DMS114 treated with DMSO at 0.1 percent for 48 hours (cell line): ENCODE results near the gene DEFB108B.
"Not testable (repeated sequence)": the region's sequence is repeated elsewhere in the genome, so short reads cannot be mapped to it uniquely, and the experiment has no call there.

ENCODE experiments used
- DNase-seq: peaks from one replicate; lab custom pipeline; 2025; ENCODE audit not compliant: unreplicated experiment; lab: John Stamatoyannopoulos, UW

Gene DEFB108B

DNA sequence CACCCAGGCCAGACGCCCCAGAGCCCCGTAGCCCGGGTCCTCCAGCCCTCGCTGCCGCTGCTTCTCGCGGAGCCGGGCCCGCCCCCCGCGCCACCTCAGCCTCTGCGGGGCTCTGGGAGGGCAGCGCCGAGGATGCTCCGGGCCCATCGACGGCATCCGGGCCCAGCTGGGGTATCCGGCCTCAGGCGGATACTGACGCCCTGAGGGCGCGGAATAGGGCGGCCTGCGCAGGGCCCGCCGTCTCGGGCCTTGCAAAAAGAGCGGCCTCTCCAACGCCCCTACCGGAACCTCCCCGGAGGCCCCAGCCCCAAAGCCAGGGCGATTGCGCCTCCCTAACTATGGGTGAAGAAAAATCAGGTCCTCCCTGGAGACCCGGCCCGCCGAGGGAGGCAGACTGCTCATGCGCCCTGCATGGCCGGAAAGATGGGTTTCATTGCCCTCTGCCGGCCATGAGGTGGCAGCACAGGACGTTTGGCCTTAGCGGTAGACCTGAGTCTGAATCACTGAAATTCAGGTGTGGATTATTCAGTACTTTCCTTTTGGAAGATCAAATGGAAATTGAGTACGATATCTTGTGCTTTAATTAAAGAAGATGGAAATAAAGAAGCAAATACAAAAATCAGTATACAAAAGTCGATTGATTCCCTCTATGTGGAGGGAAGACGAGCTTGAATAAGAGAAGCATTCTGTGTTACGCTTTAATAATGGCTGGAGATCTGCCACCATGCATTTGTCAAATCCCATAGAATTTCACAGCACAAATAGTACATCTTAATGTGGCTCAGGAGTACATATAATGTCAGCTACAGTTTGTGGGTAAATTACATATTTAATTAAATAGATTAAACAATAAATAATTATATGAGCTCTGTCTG is 19.3 kb upstream of the DEFB108B start:
- peak; percentile 16 for DNase-seq

DNA sequence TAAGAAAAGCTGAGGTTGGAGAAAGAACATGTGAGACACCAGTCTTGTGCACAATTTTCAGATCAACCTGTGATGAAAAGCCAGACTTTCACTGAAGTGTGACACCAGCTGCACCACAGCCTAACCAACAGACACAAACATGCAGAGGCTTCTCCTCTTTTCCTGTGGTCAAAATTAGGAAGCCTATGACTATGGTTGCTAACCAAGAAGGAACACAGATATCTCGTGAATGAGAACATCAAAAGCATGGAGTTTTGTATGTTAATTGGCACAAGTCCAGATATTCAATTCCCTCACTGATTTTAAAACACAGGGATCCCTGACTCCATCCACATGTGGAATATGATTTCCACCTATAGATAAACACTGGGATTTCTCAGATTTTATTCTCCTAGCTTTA is 11.5 kb upstream of the DEFB108B start:
- DNase-seq: not testable (repeated sequence)

- not testable (repeated sequence) for DNase-seq
Observed at GRCh38 chr11:71829247-71829646, 3.8 kb upstream of the DEFB108B start.

- DNase-seq: not testable (repeated sequence)
Observed at GRCh38 chr11:71829686-71830085, 3.3 kb upstream of the DEFB108B start.

- not testable (repeated sequence) for DNase-seq
Observed at GRCh38 chr11:71842720-71843119, 9.7 kb downstream of the DEFB108B start.

DNA sequence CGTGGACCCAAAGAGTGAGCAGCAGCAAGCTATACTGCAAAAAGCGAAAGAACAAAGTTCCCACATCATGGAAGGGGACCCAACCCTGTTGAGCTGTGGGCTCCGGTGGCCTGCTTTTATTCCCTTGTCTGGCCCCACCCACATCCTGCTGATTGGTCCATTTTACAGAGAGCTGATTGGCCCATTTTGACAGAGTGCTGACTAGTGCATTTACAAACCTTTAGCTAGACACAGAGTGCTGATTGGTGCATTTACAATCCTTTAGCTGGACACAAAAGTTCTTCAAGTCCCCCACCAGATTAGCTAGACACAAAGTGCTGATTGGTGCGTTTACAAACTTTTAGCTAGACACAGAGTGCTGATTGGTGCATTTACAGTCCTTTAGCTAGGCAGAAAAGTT is 10.4 kb downstream of the DEFB108B start:
- DNase-seq: not testable (repeated sequence)

GRCh38 chr11:71843858-71844257 is 10.9 kb downstream of the DEFB108B start:
- DNase-seq: no peak

- not testable (repeated sequence) for DNase-seq
Observed at GRCh38 chr11:71853895-71854294, 20.9 kb downstream of the DEFB108B start.

DNA sequence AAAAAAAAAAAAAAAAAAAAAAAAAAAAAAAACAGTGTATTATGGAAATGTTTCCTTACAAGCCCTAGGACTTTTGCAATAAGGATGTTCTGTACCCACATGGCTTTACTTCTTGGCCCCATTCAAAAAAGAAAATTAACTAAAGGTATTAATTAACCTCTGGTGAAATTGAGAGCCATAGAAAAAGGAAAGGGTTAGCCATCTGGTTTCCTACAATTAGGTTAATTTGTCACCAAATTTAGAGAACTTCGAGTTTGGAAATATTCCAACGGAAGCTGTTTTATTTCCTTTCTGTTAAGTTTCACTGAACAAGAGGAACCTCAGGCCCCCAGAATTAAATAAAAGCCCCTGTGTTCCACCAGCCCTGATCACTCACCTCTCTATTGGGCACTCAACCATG is 22.9 kb downstream of the DEFB108B start:
- not testable (repeated sequence) for DNase-seq

- not testable (repeated sequence) for DNase-seq
Observed at GRCh38 chr11:71860835-71861234, 27.8 kb downstream of the DEFB108B start.

DNA sequence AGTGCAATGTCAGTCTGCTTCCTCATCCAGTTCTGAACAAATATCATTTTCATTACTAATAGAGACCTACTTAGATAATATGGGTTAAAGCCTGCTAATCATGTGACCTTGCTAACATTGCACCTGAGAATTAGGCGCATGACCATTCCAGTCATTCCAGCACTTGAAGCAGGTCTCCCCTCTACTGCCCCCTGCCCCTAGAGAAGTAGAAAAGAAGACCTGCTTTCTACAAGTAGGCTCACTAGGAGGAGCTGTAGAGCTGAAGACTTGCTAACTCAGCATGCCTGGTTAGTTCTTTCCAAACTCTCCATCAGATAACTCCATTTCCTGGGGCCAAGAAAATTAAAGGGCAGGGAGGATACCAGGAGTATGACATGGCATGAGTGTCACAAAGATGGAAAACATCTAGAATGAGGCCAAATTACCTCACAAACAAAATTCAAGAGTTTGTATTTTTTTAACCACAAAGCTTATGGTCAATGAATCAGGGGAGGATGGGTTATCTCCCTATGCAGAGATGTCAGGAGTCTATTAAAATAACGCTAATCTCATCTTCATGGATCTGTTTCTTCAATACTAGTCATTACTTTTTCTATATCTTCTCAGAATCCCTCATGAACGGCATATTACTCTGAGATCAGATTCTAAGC is 31.1 kb downstream of the DEFB108B start:
- peak; percentile 2 for DNase-seq

DNA sequence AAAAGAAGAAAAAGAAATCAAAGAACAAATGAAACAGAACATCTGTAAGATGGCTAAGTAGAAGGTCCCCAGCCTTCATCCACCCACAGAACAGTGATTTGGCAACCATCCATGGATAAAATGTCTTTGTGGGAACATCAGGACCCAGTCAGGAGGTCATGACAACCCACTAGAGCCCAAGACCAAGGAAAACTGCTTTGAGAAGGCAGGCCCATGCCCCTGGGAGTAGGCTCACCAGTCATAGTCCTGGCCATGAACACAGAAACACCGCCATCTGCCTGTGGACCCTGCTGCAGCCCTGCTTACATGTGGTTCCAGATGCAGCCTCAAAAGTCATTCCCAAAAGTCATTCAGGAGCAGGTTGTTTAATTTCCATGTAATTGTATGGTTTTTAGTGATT is 34.2 kb downstream of the DEFB108B start:
- not testable (repeated sequence) for DNase-seq

- not testable (repeated sequence) for DNase-seq
Observed at GRCh38 chr11:71869931-71870330, 36.9 kb downstream of the DEFB108B start.

DNA sequence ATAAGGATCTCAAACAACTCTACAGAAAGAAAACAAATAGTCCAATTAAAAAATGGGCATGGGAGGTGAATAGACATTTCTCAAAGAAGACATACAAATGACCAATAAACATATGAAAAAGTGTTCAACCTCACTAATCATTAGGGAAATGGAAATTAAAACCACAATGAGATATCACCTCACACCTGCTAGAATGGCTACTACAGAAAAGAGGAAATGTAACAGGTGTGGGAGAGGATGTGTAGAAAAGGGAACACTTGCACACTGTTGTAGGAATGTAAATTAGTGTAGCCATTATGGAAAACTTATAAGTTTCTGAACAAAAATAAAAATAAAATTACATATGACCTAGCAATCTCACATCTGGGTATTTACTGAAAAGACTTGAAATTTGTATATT is 37.7 kb downstream of the DEFB108B start:
- DNase-seq: not testable (repeated sequence)

- not testable (repeated sequence) for DNase-seq
Observed at GRCh38 chr11:71876262-71876661, 43.3 kb downstream of the DEFB108B start.

DNA sequence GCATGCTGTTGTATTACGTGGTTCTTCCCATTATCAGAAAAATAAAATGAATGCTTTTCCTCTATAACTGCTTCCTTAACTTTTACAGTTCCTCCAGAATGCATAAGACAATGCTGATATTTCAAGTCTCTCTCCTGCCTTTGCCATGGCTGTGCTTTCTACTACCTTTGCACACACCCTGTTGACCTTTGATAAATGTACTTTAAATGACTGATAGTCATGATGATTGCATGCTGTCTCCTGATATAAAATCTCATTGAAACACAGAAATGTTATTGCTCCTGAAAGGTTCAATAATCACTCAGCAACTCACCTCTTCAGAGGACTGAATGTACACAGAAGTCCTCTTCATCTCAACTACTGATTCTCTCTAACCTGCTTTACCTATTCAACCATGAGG is 45.1 kb downstream of the DEFB108B start, which contains the start of gene DEFB131B:
TSS of gene DEFB131B (plus strand) at position 395 of the 400 bp plus-strand sequence. CDS start at position 395, 0 bp downstream.
- not testable (repeated sequence) for DNase-seq

DNA sequence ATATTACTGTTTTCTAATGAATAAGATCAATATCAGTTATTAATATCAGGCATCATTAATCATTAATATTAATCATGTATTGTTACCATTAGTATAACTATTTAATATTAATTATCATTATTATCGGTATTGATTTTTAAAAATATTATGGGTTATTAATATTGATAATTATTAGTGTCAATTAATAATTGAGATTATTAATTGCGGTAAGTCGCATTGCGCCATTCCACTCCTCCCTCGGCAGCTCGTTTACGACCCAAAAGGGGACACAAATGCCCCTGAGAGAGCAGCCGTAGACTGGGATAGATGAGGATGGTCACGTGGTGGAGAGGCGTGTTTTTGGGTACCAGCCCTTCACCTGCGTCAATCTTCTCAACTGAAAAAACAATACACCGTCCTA is 52.8 kb downstream of the DEFB108B start:
- not testable (repeated sequence) for DNase-seq
